Stimulated activated CD4-positive, alpha-beta T cell treated with anti-CD3 and anti-CD28 coated beads, Interleukin-1b, Interleukin-23, amount 100 ng/mL, for 4 hours (primary cell): Measurements from ENCODE around the gene LPCAT2.
"Not testable (repeated sequence)": the region's sequence is repeated elsewhere in the genome, so short reads cannot be mapped to it uniquely, and the experiment has no call there.

Source experiments
- DNase-seq, 2 donors: peaks; one replicate each; pipeline ENCODE4 v3.0.0-alpha.2; 2020; ENCODE audit warnings: low read depth in 2 of 2

LPCAT2 gene

GRCh38 chr16:55605754-55606336 is 97.0 kb downstream of the LPCAT2 start:
- DNase-seq: no peak

- no peak for DNase-seq
Observed at GRCh38 chr16:55613613-55614335, 104.9 kb downstream of the LPCAT2 start.

- no peak for DNase-seq
Observed at GRCh38 chr16:55615071-55615470, 106.2 kb downstream of the LPCAT2 start.

GRCh38 chr16:55615670-55616069 is 106.8 kb downstream of the LPCAT2 start:
- DNase-seq: not testable (repeated sequence)

GRCh38 chr16:55621771-55622170 is 112.9 kb downstream of the LPCAT2 start:
- no peak for DNase-seq

- DNase-seq: no peak
Observed at GRCh38 chr16:55622272-55622671, 113.4 kb downstream of the LPCAT2 start.

- no peak for DNase-seq
Observed at GRCh38 chr16:55622930-55623561, 114.2 kb downstream of the LPCAT2 start.

GRCh38 chr16:55623640-55624039 is 114.8 kb downstream of the LPCAT2 start:
- no peak for DNase-seq

- DNase-seq: no peak
Observed at GRCh38 chr16:55624696-55625095, 115.8 kb downstream of the LPCAT2 start.

GRCh38 chr16:55625843-55626242 is 117.0 kb downstream of the LPCAT2 start:
- no peak for DNase-seq

- no peak for DNase-seq
Observed at GRCh38 chr16:55628306-55628968, 119.6 kb downstream of the LPCAT2 start.

- no peak for DNase-seq
Observed at GRCh38 chr16:55630774-55631173, 121.9 kb downstream of the LPCAT2 start.

- no peak for DNase-seq
Observed at GRCh38 chr16:55632259-55632658, 123.4 kb downstream of the LPCAT2 start.

GRCh38 chr16:55634193-55634592 is 125.3 kb downstream of the LPCAT2 start:
- DNase-seq: no peak
